GM12878 (cell line): ENCODE results near the gene CAV1. TPM values are rescaled to one million over a fixed set of nuclear protein-coding genes. Genes with fewer than 3 reads are reported as not detected.
A peak's percentile ranks its signal among the peaks of the same experiment; 100 is the strongest.

Experiments
- ATAC-seq: fragments of 200-7000 bp; cut with Tn5 transposase; 3 replicates; pipeline ENCODE4 v1.9.1; 2020; ENCODE audit warnings: mild to moderate bottlenecking, moderate library complexity
- BruUV-seq: library from RNA; stranded (reverse); fragments of 400-500 nt; replicated peaks from 2 replicates; lab custom pipeline; 2021; lab: Mats Ljungman, UMichigan
- CTCF ChIA-PET: fragments of 300-600 bp; sonication (Branson Sonifier 250); formaldehyde crosslinking; extraction: SDS; loops from one replicate; lab custom pipeline; 2021; ENCODE audit warnings: inconsistent platforms; lab: Yijun Ruan, JAX
- POLR2A ChIA-PET: fragments of 350-600 bp; formaldehyde crosslinking; extraction: SDS; loops from one replicate; lab custom pipeline; 2021; ENCODE audit warnings: inconsistent platforms; lab: Charles Lee
- RAD21 ChIA-PET: fragments of 300-600 bp; sonication (Branson Sonifier 250); formaldehyde crosslinking; loops from one replicate; lab custom pipeline; 2023; ENCODE audit warnings: antibody characterized with exemption; ENCODE audit not compliant: unreplicated experiment; lab: Charles Lee
- SMC1A ChIA-PET: fragments of 300-600 bp; sonication (Branson Sonifier 250); formaldehyde crosslinking; loops from one replicate; lab custom pipeline; 2023; ENCODE audit not compliant: unreplicated experiment, uncharacterized antibody; lab: Charles Lee
- DNase-seq: peaks from one replicate; pipeline ENCODE4 v3.0.0-alpha.2; 2011; ENCODE audit warnings: low read depth, low spot score
- FAIRE-seq: peaks from 3 replicates; lab custom pipeline; 2011; peaks lifted over from hg19 to GRCh38; lab: Jason Lieb, UNC
- H2AFZ ChIP-seq: 2 replicates; pipeline ENCODE4 v1.6.0; 2011; ENCODE audit warnings: low read depth, low read length, control low read depth; ENCODE audit not compliant: control insufficient read depth
- H3K27ac ChIP-seq: 2 replicates; pipeline ENCODE4 v1.5.1; 2011; ENCODE audit warnings: control low read depth; ENCODE audit not compliant: control insufficient read depth, insufficient read depth
- H3K27me3 ChIP-seq, 2 experiments: replicated peaks in 1 of 2; 2 replicates each; pipeline versions ENCODE4 v1.6.0 to v1.6.1; 2011; ENCODE audit warnings: low read length in 1 of 2; ENCODE audit not compliant: control insufficient read depth in 2 of 2, insufficient read depth in 2 of 2
- H3K36me3 ChIP-seq, 2 experiments: 2 replicates each; pipeline ENCODE4 v1.5.1; 2011; ENCODE audit warnings: low read length in 1 of 2; ENCODE audit not compliant: control insufficient read depth in 2 of 2, insufficient read depth in 2 of 2
- H3K4me1 ChIP-seq: 2 replicates; pipeline ENCODE4 v1.6.1; 2011; ENCODE audit warnings: mild to moderate bottlenecking, low read length, moderate library complexity, mixed read lengths; ENCODE audit not compliant: control insufficient read depth, insufficient read depth
- H3K4me2 ChIP-seq: 2 replicates; pipeline ENCODE4 v1.6.0; 2011; ENCODE audit warnings: control low read depth; ENCODE audit not compliant: control insufficient read depth, insufficient read depth
- H3K4me3 ChIP-seq: fragments of 200-600 bp; sonication (generic); 2 replicates; pipeline ENCODE4 v1.5.1; 2016
- H3K79me2 ChIP-seq: 2 replicates; pipeline ENCODE4 v1.6.0; 2011; ENCODE audit warnings: low read length; ENCODE audit not compliant: control insufficient read depth, insufficient read depth
- H3K9ac ChIP-seq: 2 replicates; pipeline ENCODE4 v1.8.0; 2011; ENCODE audit warnings: low read length, control low read depth, mixed read lengths; ENCODE audit not compliant: control insufficient read depth, insufficient read depth
- H3K9me3 ChIP-seq: replicated peaks from 3 replicates; pipeline ENCODE4 v1.5.1; 2011; ENCODE audit warnings: mild to moderate bottlenecking, low read length; ENCODE audit not compliant: control insufficient read depth, insufficient read depth
- H4K20me1 ChIP-seq: 2 replicates; pipeline ENCODE4 v1.6.0; 2011; ENCODE audit not compliant: control insufficient read depth, insufficient read depth
- BHLHE40 ChIP-seq, 2 experiments: fragments of 450-650 bp in 1 of 2; IDR thresholded peaks; 2 replicates each; pipeline ENCODE4 v1.6.1; 2011 to 2017; ENCODE audit warnings: low read depth in 2 of 2, borderline replicate concordance in 1 of 2, improper control_type of control experiment in 1 of 2, low read length in 1 of 2, mild to moderate bottlenecking in 1 of 2
- HSF1 ChIP-seq: fragments of 150-350 bp; IDR thresholded peaks from 2 replicates; pipeline ENCODE4 v1.6.1; 2014; ENCODE audit warnings: mild to moderate bottlenecking, low read depth, low read length
- MYB ChIP-seq: fragments of 150-350 bp; IDR thresholded peaks from 2 replicates; pipeline ENCODE4 v1.6.1; 2014; ENCODE audit warnings: mild to moderate bottlenecking, low read depth, low read length, borderline replicate concordance
- MYC ChIP-seq: IDR thresholded peaks from 2 replicates; pipeline ENCODE4 v1.6.1; 2011; ENCODE audit warnings: mild to moderate bottlenecking, low read length, moderate library complexity, inconsistent platforms; ENCODE audit not compliant: insufficient read depth, insufficient replicate concordance, insufficient read length, severe bottlenecking
- NBN ChIP-seq: fragments of 450-650 bp; IDR thresholded peaks from 2 replicates; pipeline ENCODE4 v1.6.1; 2016
- NFIC ChIP-seq: IDR thresholded peaks from 2 replicates; pipeline ENCODE4 v1.6.1; 2012; ENCODE audit warnings: low read depth, mild to moderate bottlenecking, inconsistent platforms, low read length, moderate library complexity
- NFYB ChIP-seq: IDR thresholded peaks from 2 replicates; pipeline ENCODE4 v1.6.1; 2011; ENCODE audit warnings: low read depth, mild to moderate bottlenecking, low read length, improper control_type of control experiment, moderate library complexity; ENCODE audit not compliant: insufficient read depth
- NR2F1 ChIP-seq: fragments of 450-650 bp; conservative IDR thresholded peaks from 2 replicates; pipeline ENCODE4 v1.6.1; 2017; ENCODE audit warnings: mild to moderate bottlenecking
- POLR2A ChIP-seq: IDR thresholded peaks from 2 replicates; pipeline ENCODE4 v1.6.1; 2011; ENCODE audit warnings: low read depth, mild to moderate bottlenecking, low read length
- SMAD5 ChIP-seq: IDR thresholded peaks from 2 replicates; pipeline ENCODE4 v1.6.1; 2016; ENCODE audit warnings: antibody characterized with exemption, low read depth
- SREBF1 ChIP-seq: IDR thresholded peaks from 2 replicates; pipeline ENCODE4 v1.6.1; 2012; ENCODE audit warnings: mild to moderate bottlenecking, low read length
- ZNF24 ChIP-seq: fragments of 450-650 bp; IDR thresholded peaks from 2 replicates; pipeline ENCODE4 v1.6.1; 2017; ENCODE audit warnings: antibody characterized with exemption, mild to moderate bottlenecking
- WGBS: methylation state at CpG from one replicate; pipeline ENCODE4 v1.1.6; 2016; ENCODE audit warnings: low lambda C conversion rate; ENCODE audit not compliant: insufficient replicate concordance, insufficient coverage; ENCODE audit errors: missing lambda C conversion rate; 5-methylcytosine and 5-hydroxymethylcytosine counted together
- in situ Hi-C: fragments of 300-500 bp; cut with MboI; formaldehyde crosslinking; loops from 9 replicates; pipeline ENCODE4 v1.14.3; 2018; ENCODE audit warnings: mixed read lengths
- intact Hi-C: fragments of 100-400 bp; cut with micrococcal nuclease; formaldehyde crosslinking; loops from one replicate; pipeline ENCODE4 v1.14.2; 2022; ENCODE audit not compliant: unreplicated experiment
- polyA plus RNA-seq, 11 experiments: library from polyadenylated mRNA; depleted of rRNA in 4 of 11; unstranded in 6 of 11; stranded (reverse) in 5 of 11; fragments of >200 nt; fragmentation: Nextera tagmentation in 4 of 11; fragmentation: Illumina TruSeq in 1 of 11; extraction: Ambion mirVana in 4 of 11; extraction: Trizol in 1 of 11; gene quantifications; 1 replicate in 1 of 11; 2 replicates in 10 of 11; pipeline versions ENCODE4 v1.2.1 to v1.2.3, GENCODE V29; 2011 to 2016; ENCODE audit warnings: inconsistent platforms in 2 of 11, missing spikeins in 2 of 11, low read depth in 1 of 11
- total RNA-seq, 4 experiments: library from RNA; depleted of rRNA in 3 of 4; stranded (reverse); fragments of >200 nt in 3 of 4; fragmentation: Illumina TruSeq in 1 of 4; extraction: Trizol in 1 of 4; gene quantifications; 2 replicates each; pipeline versions ENCODE4 v1.2.1 to v1.2.3, GENCODE V29; 2013 to 2021
- TF ChIP-seq, protein P1 (sequence below): IDR thresholded peaks from 2 replicates; pipeline ENCODE4 v1.6.1; 2011; ENCODE audit warnings: mild to moderate bottlenecking, low read depth, low read length, moderate library complexity; ENCODE audit not compliant: insufficient replicate concordance

CAV1 gene
- total and polyA plus RNA-seq, 10 of the 15 experiments (the other 5 are each of a cell fraction or from before 2014, with no cell fraction given), result 0.45 to 26.5 (median 2.0) TPM

- TF ChIP-seq MYC, result no peak
- no peak for TF ChIP-seq MYB
- TF ChIP-seq POLR2A, result no peak
- TF ChIP-seq SMAD5, result no peak
- TF ChIP-seq NFYB, result peak; percentile 67
- ATAC-seq, result no peak
- H3K79me2 ChIP-seq, result no peaks in the 10 kb centered on the region
- H3K4me3 ChIP-seq, result no peak overlapping the region
- WGBS, result 36% methylated on average over 1 of the region's 1 CpG
- ChIA-PET RAD21 (no interaction called here), CTCF (no interaction called here), SMC1A (interaction anchor here (0.8 to 1.2 kb wide), 3 partner anchors 21 to 39 kb away, joined by 3 read pairs; no protein-coding TSS in a partner anchor), POLR2A (no interaction called here)
- BruUV-seq, result no TSS peak
- H3K9ac ChIP-seq, result no peak overlapping the region
- no peaks in the 10 kb centered on the region for H4K20me1 ChIP-seq
- peaks cover 14% of the 10 kb centered on the region for H3K4me1 ChIP-seq
- no peaks in the 10 kb centered on the region for H3K9me3 ChIP-seq
- in situ Hi-C loops, result no loop called here
- no peak overlapping the region for H3K4me2 ChIP-seq
- intact Hi-C loops, result no loop called here
- no peaks in the 10 kb centered on the region for H3K27me3 ChIP-seq
- no peak for DNase-seq
- H3K27ac ChIP-seq, result no peak overlapping the region
- FAIRE-seq, result no peak
- no peak overlapping the region for H2AFZ ChIP-seq
- H3K36me3 ChIP-seq, result no peaks in the 10 kb centered on the region
Observed at GRCh38 chr7:116552602-116553001, 27.8 kb downstream of the CAV1 start.

- Histone ChIP-seq H3K27ac (no peak overlapping the region), H4K20me1 (no peaks in the 10 kb centered on the region), H3K4me1 (peaks cover 10% of the 10 kb centered on the region; the same call in 1 of the 2 replicates), H2AFZ (no peak overlapping the region), H3K36me3 (no peaks in the 10 kb centered on the region), H3K27me3 (no peaks in the 10 kb centered on the region), H3K9me3 (no peaks in the 10 kb centered on the region), H3K4me2 (no peak overlapping the region), H3K79me2 (no peaks in the 10 kb centered on the region), H3K4me3 (no peak overlapping the region), H3K9ac (no peak overlapping the region)
- 76% methylated on average over 3 of the region's 3 CpGs for WGBS
- DNase-seq (no peak), ATAC-seq (no peak), FAIRE-seq (no peak)
- ChIA-PET RAD21 (no interaction called here), SMC1A (interaction anchor here (0.6 kb wide), 1 partner anchor 375 kb away, joined by 3 read pairs; no protein-coding TSS in a partner anchor), CTCF (no interaction called here), POLR2A (no interaction called here)
- BruUV-seq, result no TSS peak
- in situ Hi-C loops (no loop called here), intact Hi-C loops (no loop called here)
- TF ChIP-seq NFIC (no peak), NR2F1 (no peak), NBN (no peak), BHLHE40 (IDR thresholded peaks at IDR 0.05; ENCODE audit: borderline replicate concordance in 1 of 2, low read depth in 2 of 2, low read length in 1 of 2) (no peak), ZNF24 (no peak), HSF1 (no peak), SREBF1 (no peak)
- TF ChIP-seq, protein P1, sequence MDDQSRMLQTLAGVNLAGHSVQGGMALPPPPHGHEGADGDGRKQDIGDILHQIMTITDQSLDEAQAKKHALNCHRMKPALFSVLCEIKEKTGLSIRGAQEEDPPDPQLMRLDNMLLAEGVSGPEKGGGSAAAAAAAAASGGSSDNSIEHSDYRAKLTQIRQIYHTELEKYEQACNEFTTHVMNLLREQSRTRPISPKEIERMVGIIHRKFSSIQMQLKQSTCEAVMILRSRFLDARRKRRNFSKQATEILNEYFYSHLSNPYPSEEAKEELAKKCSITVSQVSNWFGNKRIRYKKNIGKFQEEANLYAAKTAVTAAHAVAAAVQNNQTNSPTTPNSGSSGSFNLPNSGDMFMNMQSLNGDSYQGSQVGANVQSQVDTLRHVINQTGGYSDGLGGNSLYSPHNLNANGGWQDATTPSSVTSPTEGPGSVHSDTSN, result no peak
Observed at GRCh38 chr7:116553168-116553964, 28.5 kb downstream of the CAV1 start.
